DOHH2 (cell line): ENCODE measurements around the gene DNMT3A.

Source experiments
- H3F3A ChIP-seq: fragments of 200-600 bp; sonication (generic), shearing (Covaris generic); 2 replicates; pipeline ENCODE4 v1.6.0; 2016; ENCODE audit warnings: antibody characterized with exemption, mild to moderate bottlenecking; ENCODE audit not compliant: control insufficient read depth, insufficient read depth
- H3K27ac ChIP-seq: fragments of 200-600 bp; sonication (generic); 2 replicates; pipeline ENCODE4 v1.5.1; 2014; ENCODE audit warnings: low read depth, mild to moderate bottlenecking, low read length, moderate library complexity
- H3K27me3 ChIP-seq: fragments of 200-600 bp; sonication (generic); 2 replicates; pipeline ENCODE4 v1.6.1; 2014; ENCODE audit warnings: mild to moderate bottlenecking, low read length, mixed read lengths; ENCODE audit not compliant: control insufficient read depth
- H3K36me3 ChIP-seq: fragments of 200-600 bp; sonication (generic); 2 replicates; pipeline ENCODE4 v1.6.1; 2014; ENCODE audit warnings: mild to moderate bottlenecking, low read length, moderate library complexity, mixed read lengths; ENCODE audit not compliant: control insufficient read depth
- H3K4me1 ChIP-seq: fragments of 200-600 bp; sonication (generic); 2 replicates; pipeline ENCODE4 v1.6.1; 2014; ENCODE audit warnings: mild to moderate bottlenecking, low read length, mixed read lengths; ENCODE audit not compliant: control insufficient read depth
- H3K4me2 ChIP-seq: fragments of 200-600 bp; sonication (generic); 2 replicates; pipeline ENCODE4 v1.6.0; 2014; ENCODE audit warnings: mild to moderate bottlenecking, low read length, moderate library complexity
- H3K4me3 ChIP-seq: fragments of 200-600 bp; sonication (generic); 2 replicates; pipeline ENCODE4 v1.5.1; 2014; ENCODE audit warnings: mild to moderate bottlenecking, low read length, mixed read lengths
- H3K79me2 ChIP-seq: fragments of 200-600 bp; sonication (generic); 2 replicates; pipeline ENCODE4 v1.6.1; 2014; ENCODE audit warnings: mild to moderate bottlenecking, low read length, mixed read lengths; ENCODE audit not compliant: control insufficient read depth
- H3K9me2 ChIP-seq: fragments of 200-600 bp; sonication (generic); replicated peaks from 2 replicates; pipeline ENCODE4 v1.6.1; 2014; ENCODE audit warnings: mild to moderate bottlenecking, low read length, mixed read lengths; ENCODE audit not compliant: control insufficient read depth
- H3K9me3 ChIP-seq: fragments of 200-600 bp; sonication (generic); 2 replicates; pipeline ENCODE4 v1.6.1; 2014; ENCODE audit warnings: antibody characterized with exemption, low read length, mixed read lengths; ENCODE audit not compliant: control insufficient read depth, insufficient read depth
- H4K20me1 ChIP-seq: fragments of 200-600 bp; sonication (generic); 2 replicates; pipeline ENCODE4 v1.6.0; 2014; ENCODE audit warnings: low read depth, mild to moderate bottlenecking, antibody characterized with exemption, low read length, moderate library complexity; ENCODE audit not compliant: control insufficient read depth, insufficient read depth
- EZH2phosphoT487 ChIP-seq: fragments of 200-600 bp; sonication (generic); IDR thresholded peaks from 2 replicates; pipeline ENCODE4 v1.6.1; 2017; ENCODE audit warnings: borderline replicate concordance, mild to moderate bottlenecking, antibody characterized with exemption, low read length, moderate library complexity, mixed read lengths
- TF ChIP-seq, protein P1 (sequence below): fragments of 200-600 bp; sonication (generic); IDR thresholded peaks from one replicate; pipeline ENCODE4 v1.5.1; 2014; ENCODE audit warnings: antibody characterized with exemption, mild to moderate bottlenecking, low read depth, low read length; ENCODE audit not compliant: poor library complexity, severe bottlenecking

DNMT3A gene

DNA sequence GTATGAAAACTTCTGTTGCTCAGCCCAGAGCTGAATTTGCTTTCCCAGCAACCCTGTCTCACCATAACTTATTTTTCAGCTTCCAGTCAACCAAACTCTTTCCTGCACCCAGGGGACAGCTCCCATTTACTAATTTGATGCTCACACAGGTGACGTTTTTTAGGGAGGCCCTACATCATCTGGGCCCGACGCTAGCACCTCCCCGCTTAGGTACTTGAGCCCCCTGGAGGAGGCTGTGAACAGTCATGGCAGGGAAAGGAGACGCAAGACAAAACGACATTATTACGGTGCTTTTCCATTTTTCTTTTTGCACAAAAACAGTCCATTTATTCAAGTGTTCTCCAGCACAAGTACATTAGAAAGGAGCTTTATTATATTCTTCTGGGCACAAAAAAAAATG is 114.1 kb downstream of the DNMT3A start:
- Histone ChIP-seq H3F3A (peaks cover 3% of the 10 kb centered on the region; the same call in 1 of the 2 replicates), H3K27me3 (peaks cover 28% of the 10 kb centered on the region), H3K36me3 (no peaks in the 10 kb centered on the region), H3K4me1 (peaks cover 16% of the 10 kb centered on the region), H4K20me1 (0 out of 2 replicates have a peak, but pooled peaks cover 3% of the 10 kb centered on the region), H3K9me2 (no peaks in the 10 kb centered on the region), H3K79me2 (no peaks in the 10 kb centered on the region), H3K4me2 (no peak overlapping the region), H3K9me3 (no peaks in the 10 kb centered on the region), H3K4me3 (no peak overlapping the region), H3K27ac (no peak overlapping the region)
- TF ChIP-seq, protein P1, sequence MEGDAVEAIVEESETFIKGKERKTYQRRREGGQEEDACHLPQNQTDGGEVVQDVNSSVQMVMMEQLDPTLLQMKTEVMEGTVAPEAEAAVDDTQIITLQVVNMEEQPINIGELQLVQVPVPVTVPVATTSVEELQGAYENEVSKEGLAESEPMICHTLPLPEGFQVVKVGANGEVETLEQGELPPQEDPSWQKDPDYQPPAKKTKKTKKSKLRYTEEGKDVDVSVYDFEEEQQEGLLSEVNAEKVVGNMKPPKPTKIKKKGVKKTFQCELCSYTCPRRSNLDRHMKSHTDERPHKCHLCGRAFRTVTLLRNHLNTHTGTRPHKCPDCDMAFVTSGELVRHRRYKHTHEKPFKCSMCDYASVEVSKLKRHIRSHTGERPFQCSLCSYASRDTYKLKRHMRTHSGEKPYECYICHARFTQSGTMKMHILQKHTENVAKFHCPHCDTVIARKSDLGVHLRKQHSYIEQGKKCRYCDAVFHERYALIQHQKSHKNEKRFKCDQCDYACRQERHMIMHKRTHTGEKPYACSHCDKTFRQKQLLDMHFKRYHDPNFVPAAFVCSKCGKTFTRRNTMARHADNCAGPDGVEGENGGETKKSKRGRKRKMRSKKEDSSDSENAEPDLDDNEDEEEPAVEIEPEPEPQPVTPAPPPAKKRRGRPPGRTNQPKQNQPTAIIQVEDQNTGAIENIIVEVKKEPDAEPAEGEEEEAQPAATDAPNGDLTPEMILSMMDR, result no peak
- no peak for TF ChIP-seq EZH2phosphoT487

DNA sequence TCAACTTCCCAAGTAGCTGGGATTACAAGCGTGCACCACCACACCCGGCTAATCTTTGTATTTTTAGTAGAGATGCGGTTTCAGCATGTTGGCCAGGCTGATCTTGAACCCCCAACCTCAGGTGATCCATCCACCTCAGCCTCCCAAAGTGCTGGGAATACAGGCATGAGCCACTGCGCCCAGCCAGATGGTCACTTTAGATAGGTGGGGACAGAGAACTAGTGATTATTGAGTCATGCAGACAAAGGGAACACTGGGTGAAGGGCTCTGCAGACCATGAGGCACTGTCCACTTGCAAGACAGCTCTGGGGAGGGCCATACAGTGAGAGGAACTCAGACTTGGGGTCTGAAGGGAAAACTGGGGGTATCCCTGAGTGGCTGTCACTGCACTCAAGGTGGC is 114.9 kb downstream of the DNMT3A start:
- H3K4me3 ChIP-seq, result no peak overlapping the region
- TF ChIP-seq EZH2phosphoT487, result no peak
- TF ChIP-seq, protein P1, result no peak
- H3K4me1 ChIP-seq, result peaks cover 16% of the 10 kb centered on the region
- H3K27ac ChIP-seq, result no peak overlapping the region
- H3K4me2 ChIP-seq, result no peak overlapping the region
- peaks cover 3% of the 10 kb centered on the region; the same call in 1 of the 2 replicates for H3F3A ChIP-seq
- 0 out of 2 replicates have a peak, but pooled peaks cover 3% of the 10 kb centered on the region for H4K20me1 ChIP-seq
- H3K79me2 ChIP-seq, result no peaks in the 10 kb centered on the region
- no peaks in the 10 kb centered on the region for H3K36me3 ChIP-seq
- no peaks in the 10 kb centered on the region for H3K9me3 ChIP-seq
- H3K27me3 ChIP-seq, result peaks cover 28% of the 10 kb centered on the region
- no peaks in the 10 kb centered on the region for H3K9me2 ChIP-seq

DNA sequence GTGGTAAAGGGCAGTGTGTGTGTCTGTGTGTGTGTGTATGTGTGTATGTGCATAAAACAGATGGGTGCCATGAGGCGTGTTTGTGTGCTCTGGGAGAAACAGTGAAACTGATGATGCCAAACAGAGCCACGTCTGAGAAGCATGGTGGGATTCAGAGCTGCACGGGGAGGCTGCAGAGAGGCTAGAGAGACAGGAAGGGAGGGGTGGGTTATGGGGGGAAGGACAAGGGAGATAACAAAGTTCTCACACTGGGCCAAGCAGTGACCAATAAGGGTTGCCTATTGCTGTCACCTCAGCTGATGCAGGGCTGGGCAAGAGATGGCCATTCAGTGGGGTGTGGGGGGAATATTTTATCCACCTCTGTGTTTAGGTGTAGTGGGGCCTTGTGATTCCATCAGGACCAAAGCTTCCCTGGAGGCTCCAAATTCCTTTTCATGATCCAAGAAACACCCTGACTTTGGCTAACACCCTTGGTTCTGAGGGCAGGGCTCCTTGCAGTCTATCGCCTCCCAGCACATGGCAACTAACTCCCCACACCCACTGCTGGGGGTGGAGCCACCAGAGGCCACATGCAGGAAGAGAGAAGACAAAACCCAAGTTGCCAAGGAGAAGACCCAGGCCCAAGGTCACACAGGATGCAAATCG is 119.1 kb downstream of the DNMT3A start:
- Histone ChIP-seq H3K36me3 (no peaks in the 10 kb centered on the region), H3K4me3 (no peak overlapping the region), H3K27ac (no peak overlapping the region), H3K4me1 (peaks cover 13% of the 10 kb centered on the region), H3K79me2 (no peaks in the 10 kb centered on the region), H3K4me2 (no peak overlapping the region), H4K20me1 (no peaks in the 10 kb centered on the region), H3K27me3 (peaks cover 40% of the 10 kb centered on the region), H3K9me2 (no peaks in the 10 kb centered on the region), H3K9me3 (no peaks in the 10 kb centered on the region), H3F3A (no peaks in the 10 kb centered on the region; the same call in 1 of the 2 replicates)
- TF ChIP-seq, protein P1, result no peak
